ENCODE measurements around the gene STRADA. TPM values are rescaled to one million over a fixed set of nuclear protein-coding genes. Genes with fewer than 3 reads are reported as not detected.

STRADA gene
- total and polyA plus RNA-seq, 10 of the 15 experiments (the other 5 are each of a cell fraction or from before 2014, with no cell fraction given) = 13.3 to 54.1 (median 44.0) TPM

- Histone ChIP-seq H3K79me2 (ENCODE audit: control insufficient read depth, insufficient read depth, low read length) (peaks cover 89% of the 10 kb centered on the region), H3K4me2 (ENCODE audit: control insufficient read depth, insufficient read depth) (no peak overlapping the region), H3K27ac (ENCODE audit: control insufficient read depth, insufficient read depth) (no peak overlapping the region), H4K20me1 (ENCODE audit: control insufficient read depth, insufficient read depth) (no peaks in the 10 kb centered on the region; the same call in 1 of the 2 replicates), H3K9me3 (replicated peaks; ENCODE audit: control insufficient read depth, insufficient read depth, low read length) (no peaks in the 10 kb centered on the region), H3K36me3 (ENCODE audit: control insufficient read depth in 2 of 2, insufficient read depth in 2 of 2, low read length in 1 of 2) (peaks cover 0 to 10% of the 10 kb centered on the region in 2 experiments), H3K9ac (ENCODE audit: control insufficient read depth, insufficient read depth, low read length) (no peak overlapping the region), H3K27me3 (replicated peaks in 1 of 2; ENCODE audit: control insufficient read depth in 2 of 2, insufficient read depth in 2 of 2, low read length in 1 of 2) (no peaks in the 10 kb centered on the region), H2AFZ (ENCODE audit: control insufficient read depth, low read depth, low read length) (no peak overlapping the region), H3K4me3 (no peak overlapping the region), H3K4me1 (ENCODE audit: control insufficient read depth, insufficient read depth, low read length) (peaks cover 11% of the 10 kb centered on the region; the same call in 1 of the 2 replicates)
- POLR2A ChIA-PET = interaction anchor here (0.7 to 1.0 kb wide), 2 partner anchors 40 to 80 kb away, joined by 3 to 4 read pairs; no protein-coding TSS in a partner anchor
- CTCF ChIA-PET = interaction anchor here (1.0 to 2.1 kb wide), 5 partner anchors 14 to 85 kb away, joined by 3 to 7 read pairs (median 3); no protein-coding TSS in a partner anchor
- BruUV-seq (replicated peaks) = no TSS peak
- in situ Hi-C loops (cut with MboI) = no loop called here
- RAD21 ChIA-PET (ENCODE audit: unreplicated experiment) = interaction anchor here (1.1 to 1.3 kb wide), 2 partner anchors 14 to 84 kb away, joined by 3 read pairs; no protein-coding TSS in a partner anchor
- FAIRE-seq = no peak
- SMC1A ChIA-PET (ENCODE audit: uncharacterized antibody, unreplicated experiment) = interaction anchor here (0.8 to 1.7 kb wide), 4 partner anchors 12 to 17 kb away, joined by 3 to 4 read pairs (median 3); no protein-coding TSS in a partner anchor
- no peak for TF ChIP-seq RAD21 (IDR thresholded peaks at IDR 0.05; ENCODE audit: insufficient read depth, low read depth, low read length)
- no peak for TF ChIP-seq YBX1 (IDR thresholded peaks at IDR 0.05)
- TF ChIP-seq EED (IDR thresholded peaks at IDR 0.05; ENCODE audit: low read depth) = no peak
- TF ChIP-seq NR2C2 (IDR thresholded peaks at IDR 0.05; ENCODE audit: borderline replicate concordance, control insufficient read depth, insufficient read length, low read depth) = no peak
- no peak for TF ChIP-seq SMC3 (IDR thresholded peaks at IDR 0.05; ENCODE audit: borderline replicate concordance, low read length)
- TF ChIP-seq CBX5 (IDR thresholded peaks at IDR 0.05; ENCODE audit: low read depth) = no peak
- no peak for TF ChIP-seq MAX (IDR thresholded peaks at IDR 0.05; ENCODE audit: low read depth, low read length)
- DNase-seq (ENCODE audit: low read depth, low spot score) = no peak
- ATAC-seq = no peak
- intact Hi-C loops (cut with micrococcal nuclease; ENCODE audit: unreplicated experiment) = no loop called here
- 98% methylated on average over 4 of the region's 4 CpGs for WGBS (ENCODE audit: insufficient coverage, insufficient replicate concordance, low lambda C conversion rate, missing lambda C conversion rate)
These were observed 39.3 kb upstream of the STRADA start for GRCh38 chr17:63780928-63781327.
